NCI-H226 (cell line): ENCODE results near the gene LYRM4.

Experiments used
- DNase-seq: peaks from one replicate; pipeline ENCODE4 v3.0.0-alpha.2; 2015

The LYRM4 gene

DNA sequence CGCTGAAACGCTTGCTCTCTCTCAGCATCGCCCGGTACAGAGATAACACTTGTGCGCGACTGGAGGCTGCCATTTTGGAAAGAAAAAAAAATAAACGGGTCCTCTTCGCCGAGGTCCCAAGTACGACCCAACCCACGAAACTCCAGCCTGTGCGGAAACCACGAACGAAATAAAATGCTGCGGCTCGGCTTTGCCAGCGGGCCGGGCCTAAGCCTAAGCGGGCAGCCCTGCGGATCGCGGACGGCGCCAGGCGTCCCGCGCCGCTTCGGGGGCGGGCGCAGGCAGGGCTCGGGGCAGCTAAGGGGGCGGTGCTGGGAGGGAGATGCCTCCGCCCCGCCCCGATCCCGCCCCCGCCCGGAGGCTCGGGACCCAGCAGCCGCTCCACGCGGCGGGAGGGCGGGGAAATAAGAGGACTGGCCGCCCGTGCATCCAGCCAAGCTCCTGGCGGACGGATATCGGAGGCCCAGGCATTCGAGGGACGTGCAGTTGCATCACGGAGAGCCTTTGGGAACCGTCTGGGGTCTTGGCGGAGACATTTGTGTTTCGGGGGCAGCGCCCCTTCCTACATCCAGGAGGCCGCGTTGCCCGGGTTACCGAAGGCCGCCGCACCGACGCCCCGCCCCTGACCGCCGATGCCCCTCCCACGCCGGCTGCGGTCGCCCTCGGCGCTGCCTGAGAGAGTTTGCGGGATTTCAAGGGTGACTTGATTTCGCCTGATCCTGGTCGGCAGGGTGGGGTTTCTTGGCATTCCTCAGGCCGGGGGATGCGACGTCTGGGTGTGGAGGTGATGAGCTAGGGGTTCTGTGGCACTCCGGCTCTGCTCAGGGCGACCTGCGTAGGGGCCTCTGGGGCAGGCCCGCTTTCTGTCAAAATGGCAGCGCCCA, at the start of gene LYRM4, which contains the start of gene FARS2:
Gene LYRM4 (minus strand): TSS at position 290 of the 884 bp plus-strand sequence. CDS start 217 bp downstream, at position 73.
Gene FARS2 (plus strand): TSS at position 853 of the 884 bp plus-strand sequence.
- DNase-seq, result peak; percentile 82

- no peak for DNase-seq
Observed at GRCh38 chr6:5308066-5308465, 47.3 kb upstream of the LYRM4 start.

GRCh38 chr6:5307058-5307457, 46.3 kb upstream of the LYRM4 start:
- DNase-seq, result no peak

GRCh38 chr6:5305968-5306626, 45.3 kb upstream of the LYRM4 start:
- DNase-seq, result no peak

GRCh38 chr6:5303682-5304081, 42.9 kb upstream of the LYRM4 start:
- no peak for DNase-seq

GRCh38 chr6:5302995-5303622, 42.4 kb upstream of the LYRM4 start:
- DNase-seq, result peak; percentile 44

DNA sequence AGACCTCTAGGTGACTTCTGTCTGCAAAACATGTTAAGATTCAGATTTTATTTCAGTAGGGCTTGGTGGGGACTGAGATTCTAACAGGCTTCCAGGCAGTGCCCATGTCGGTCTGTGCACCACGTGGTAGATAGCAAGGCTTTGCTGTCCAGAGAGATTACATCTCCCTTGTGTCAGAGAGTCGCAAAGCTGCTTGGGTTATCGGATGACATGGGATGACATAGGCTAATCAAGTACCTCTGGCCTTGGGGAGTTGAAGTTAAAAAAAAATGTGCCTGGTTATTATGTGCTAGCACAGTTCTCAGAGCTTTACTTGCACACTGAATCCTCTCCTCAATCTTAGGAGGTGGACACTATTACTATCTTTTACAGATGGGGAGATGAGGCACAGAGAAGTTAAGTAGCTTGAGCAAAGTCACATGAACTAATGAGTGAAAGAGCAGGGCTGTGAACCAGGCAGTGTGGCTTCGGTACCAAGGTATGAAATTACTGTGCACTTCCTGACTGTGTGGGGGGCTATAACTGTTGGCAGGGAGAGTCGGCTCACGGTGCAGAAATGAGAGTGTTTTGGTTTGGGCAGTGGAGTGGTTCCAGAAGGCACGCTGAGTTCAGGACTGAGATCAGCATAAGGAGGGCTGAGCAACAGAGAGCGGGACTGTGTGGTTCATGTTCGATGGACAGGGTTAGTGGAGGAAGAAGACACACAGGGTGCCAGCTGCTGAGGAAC, 41.6 kb upstream of the LYRM4 start:
- no peak for DNase-seq

GRCh38 chr6:5300206-5300764, 39.5 kb upstream of the LYRM4 start:
- DNase-seq, result no peak

GRCh38 chr6:5295623-5296022, 34.9 kb upstream of the LYRM4 start:
- DNase-seq, result no peak

DNA sequence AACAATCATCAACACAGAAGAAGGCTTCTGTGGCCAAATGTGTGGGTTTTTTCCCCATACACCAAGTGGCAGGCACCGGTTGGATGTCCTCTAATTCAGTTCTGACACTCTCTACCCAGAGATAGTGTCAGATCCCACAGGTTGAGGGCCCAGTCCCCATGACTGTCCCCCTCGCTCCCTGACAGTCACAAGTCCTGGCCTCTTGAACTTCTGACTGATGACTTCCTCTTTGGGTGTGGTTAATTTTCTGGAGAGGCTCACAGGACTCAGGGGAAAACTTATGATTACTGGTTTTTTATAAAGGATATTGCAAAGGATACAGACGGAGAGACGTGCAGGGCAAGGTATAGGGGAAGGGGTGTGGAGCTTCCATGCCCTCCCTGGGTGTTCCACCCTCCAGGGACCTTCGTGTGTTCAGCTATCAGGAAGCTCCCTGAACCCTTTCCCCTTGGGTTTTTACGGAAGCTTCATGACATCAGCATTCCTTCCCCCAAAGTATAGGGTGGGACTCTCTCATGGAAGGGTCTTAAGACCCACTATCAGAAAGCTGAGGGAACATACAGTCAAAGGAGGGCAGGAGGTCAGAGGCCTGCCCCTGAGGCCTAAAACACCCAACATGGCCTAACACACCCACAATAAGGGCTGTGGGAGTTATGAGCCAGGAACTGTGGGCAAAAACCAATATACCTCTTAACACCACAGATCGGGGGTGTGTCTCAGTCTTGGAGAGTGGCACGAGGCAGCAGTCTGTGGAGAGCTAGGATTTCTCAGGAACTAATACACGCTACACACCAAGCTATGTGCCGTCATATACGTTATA, 33.9 kb upstream of the LYRM4 start:
- DNase-seq, result no peak

DNA sequence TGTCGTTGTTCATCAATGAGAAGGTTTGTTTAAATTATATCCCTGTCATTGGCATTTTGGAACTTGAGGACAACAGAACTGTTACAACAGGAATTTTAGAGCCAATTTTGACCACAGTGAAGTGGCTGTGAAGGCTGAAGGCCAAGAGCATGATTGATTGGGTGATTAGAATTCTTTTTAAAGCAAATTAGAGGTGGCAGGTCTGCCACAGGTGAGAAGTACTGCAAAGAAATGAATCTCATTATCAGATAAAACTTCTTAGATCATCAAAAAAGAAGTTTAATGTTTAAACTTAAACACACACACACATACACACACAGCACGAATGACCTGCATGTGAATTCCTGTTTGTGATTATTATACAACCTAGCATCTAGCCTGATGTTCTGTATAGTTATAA, 32.9 kb upstream of the LYRM4 start:
- no peak for DNase-seq

GRCh38 chr6:5292154-5292553, 31.4 kb upstream of the LYRM4 start:
- no peak for DNase-seq

DNA sequence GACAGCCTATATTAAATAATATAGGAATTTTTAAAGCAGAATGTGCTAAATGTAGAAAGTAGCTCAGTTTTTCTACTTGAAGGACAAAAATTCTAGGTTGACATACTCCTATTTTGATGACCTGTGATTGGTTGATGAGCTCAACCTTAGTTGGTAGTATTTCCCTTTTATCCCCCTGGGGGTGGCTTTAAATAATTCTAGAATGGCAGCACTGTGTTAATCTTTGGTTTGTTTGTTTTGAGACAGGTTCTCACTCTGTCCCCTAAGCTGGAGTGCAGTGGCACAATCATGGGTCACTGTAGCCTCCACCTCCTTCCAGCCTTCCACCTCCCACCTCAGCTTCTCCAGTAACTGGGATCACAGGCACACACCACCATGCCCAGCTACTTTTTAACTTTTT, 29.8 kb upstream of the LYRM4 start:
- no peak for DNase-seq

DNA sequence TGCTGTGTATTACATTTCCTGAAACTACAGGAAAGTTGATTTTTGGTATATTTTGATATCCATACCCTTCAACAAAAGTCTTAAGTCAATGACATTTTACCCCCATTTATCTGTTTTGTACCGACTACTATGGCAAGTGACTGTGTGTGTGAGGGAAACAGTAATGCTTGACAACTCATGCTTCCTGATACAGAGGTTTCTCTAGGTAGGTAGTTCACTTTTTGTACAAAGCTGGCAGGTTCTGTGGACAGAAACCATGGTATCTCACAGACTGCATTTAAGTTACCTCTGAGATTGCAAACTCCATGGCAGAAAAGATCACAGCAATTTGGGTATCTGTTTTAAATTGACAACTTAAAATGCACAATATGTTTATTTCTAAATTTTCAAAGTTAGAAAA, 29.3 kb upstream of the LYRM4 start:
- DNase-seq, result no peak

DNA sequence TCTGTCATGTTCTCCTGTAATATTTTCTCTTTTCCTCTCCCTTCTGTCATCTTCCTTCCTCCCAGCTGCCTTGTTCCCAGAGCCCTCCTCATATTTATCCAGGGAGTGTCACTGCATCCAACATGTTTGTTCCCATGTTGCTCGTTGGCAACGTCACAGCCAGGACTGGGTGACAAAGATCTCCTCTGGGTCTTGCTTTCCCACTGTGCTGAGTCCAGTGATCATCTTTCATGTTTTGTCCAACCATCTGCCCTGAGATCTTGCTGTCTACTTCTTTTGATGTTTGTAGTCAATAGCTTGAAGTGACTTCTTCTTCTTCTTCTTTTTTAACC, 27.2 kb upstream of the LYRM4 start:
- DNase-seq, result no peak

DNA sequence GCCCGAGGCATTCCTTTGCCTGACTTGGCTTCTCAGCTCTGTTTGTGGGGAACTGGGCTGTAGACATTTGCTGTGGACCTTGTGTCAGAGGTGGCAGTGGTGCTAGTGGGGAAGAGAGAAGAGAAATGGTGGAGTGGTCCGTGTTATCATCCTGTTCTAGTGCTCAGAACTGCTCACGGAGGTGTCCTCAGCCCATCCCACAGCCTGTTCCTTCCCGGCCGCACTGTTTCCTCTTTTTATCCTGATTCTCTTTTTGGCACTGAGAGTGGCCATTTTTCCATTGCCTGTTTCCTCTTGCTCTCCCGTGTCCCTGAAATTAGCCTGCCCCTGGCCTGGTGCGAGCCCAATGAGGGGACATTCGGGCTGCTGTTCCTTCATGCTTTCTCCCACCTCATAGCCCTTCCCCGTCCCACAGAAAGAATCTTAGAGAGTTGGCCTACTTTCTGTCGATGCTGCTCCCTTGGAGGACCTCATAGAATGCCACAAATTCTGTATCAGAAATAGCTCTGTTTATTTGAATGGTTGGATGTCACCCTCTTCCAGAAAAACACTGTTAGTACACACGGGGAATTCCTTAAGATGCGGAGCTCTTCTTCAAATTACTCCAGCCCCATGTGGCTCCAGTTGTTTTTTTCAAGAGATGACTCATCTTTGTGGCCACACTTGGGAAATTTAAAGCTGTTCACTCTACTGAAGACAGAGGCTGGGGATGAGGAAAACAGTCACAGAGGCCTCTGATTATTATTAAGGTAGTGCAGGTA, 26.6 kb upstream of the LYRM4 start:
- peak; percentile 48 for DNase-seq

DNA sequence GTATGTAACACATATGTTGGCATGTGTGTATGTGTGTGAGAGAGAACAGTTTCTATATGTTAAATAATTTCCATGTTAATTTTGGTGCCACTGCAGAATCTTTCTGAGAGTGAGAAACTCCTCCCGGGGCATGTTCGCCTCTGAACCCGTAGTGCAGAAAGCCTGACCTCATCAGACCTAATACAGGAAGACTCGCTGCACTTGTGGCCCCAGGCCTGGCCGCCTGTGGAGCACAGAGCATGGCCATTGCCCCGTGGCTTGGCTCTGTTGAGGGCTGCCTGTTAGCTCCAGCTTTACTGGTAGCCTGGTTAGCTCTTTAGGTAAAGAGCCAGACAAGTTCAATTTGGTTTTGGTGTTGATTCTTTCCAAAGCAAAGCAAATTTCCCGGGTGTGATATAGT, 26.0 kb upstream of the LYRM4 start:
- no peak for DNase-seq

GRCh38 chr6:5285526-5285925, 24.8 kb upstream of the LYRM4 start:
- DNase-seq, result no peak

- DNase-seq, result no peak
Observed at GRCh38 chr6:5285081-5285480, 24.3 kb upstream of the LYRM4 start.

DNA sequence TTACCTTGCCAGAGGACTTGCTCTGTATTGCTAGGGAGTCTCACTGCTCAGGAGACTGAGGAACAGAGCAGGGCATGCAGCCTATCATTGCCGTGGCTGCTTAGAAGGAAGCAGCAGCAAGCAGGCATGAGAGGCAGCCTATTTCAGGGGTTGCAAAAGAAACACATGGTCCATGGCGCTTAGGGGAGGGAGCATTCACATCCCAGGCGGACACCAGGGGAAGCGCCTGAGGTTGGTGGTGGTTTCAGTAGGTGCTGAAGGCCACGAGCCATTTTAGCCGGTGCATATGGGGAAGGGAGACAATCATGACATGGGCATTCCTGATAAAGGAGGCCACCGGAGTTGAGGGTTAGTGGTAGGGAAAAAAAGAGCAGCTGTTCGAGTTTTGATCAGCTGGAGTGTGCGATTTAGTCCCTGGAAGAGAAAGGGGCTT, 21.5 kb upstream of the LYRM4 start:
- DNase-seq, result no peak

- no peak for DNase-seq
Observed at GRCh38 chr6:5280920-5281319, 20.2 kb upstream of the LYRM4 start.
